Renal pelvis (tissue), 3 donors: ENCODE data around the gene MRTFA. TPM values are rescaled to one million over a fixed set of nuclear protein-coding genes. Genes with fewer than 3 reads are reported as not detected.

Experiments used
- polyA plus RNA-seq, 3 donors: library from polyadenylated mRNA; unstranded; fragments of 120-200 nt; gene quantifications; one replicate each; pipeline ENCODE4 v1.2.1, GENCODE V29; 2013; ENCODE audit not compliant: insufficient read length in 3 of 3

Gene MRTFA
- polyA plus RNA-seq, 3 donors, result 28.2 to 31.1 (median 28.5) TPM

Other genes starting within 250 kb of the MRTFA start
- under 1 TPM in 2 of 3 donors, not detected in 1; 0.30 to 0.42 TPM for gene MCHR1, start 42.8 kb upstream of the MRTFA start, polyA plus RNA-seq
- gene SLC25A17, start 182.6 kb upstream of the MRTFA start, polyA plus RNA-seq, result 10 to 100 TPM; 38.1 to 42.8 (median 42.8) TPM
- gene ST13, start 219.9 kb upstream of the MRTFA start, polyA plus RNA-seq, result 100 to 1,000 TPM; 563 to 683 (median 629) TPM
- 10 to 100 TPM; 16.6 to 31.5 (median 23.8) TPM for gene XPNPEP3, start 220.4 kb upstream of the MRTFA start, polyA plus RNA-seq
- under 1 TPM; 0.24 to 0.99 (median 0.77) TPM for gene DNAJB7, start 225.4 kb upstream of the MRTFA start, polyA plus RNA-seq